Ascending aorta (tissue), 2 donors: ENCODE measurements around the gene LRRC52. TPM values are rescaled to one million over a fixed set of nuclear protein-coding genes. Genes with fewer than 3 reads are reported as not detected.

Experiments
- DNase-seq, 2 donors: peaks; one replicate each; pipeline ENCODE4 v3.0.0-alpha.2; 2019; ENCODE audit warnings: low spot score in 2 of 2
- H3K27ac ChIP-seq, 2 donors: fragments of 200-600 bp; sonication (generic); one replicate each; pipeline ENCODE4 v1.5.1; 2016 to 2017; ENCODE audit warnings: mild to moderate bottlenecking in 1 of 2
- H3K27me3 ChIP-seq: fragments of 200-600 bp; sonication (generic); one replicate; pipeline ENCODE4 v1.5.1; 2017
- H3K36me3 ChIP-seq, 2 donors: fragments of 200-600 bp; sonication (generic); one replicate each; pipeline ENCODE4 v1.5.1; 2016
- H3K4me1 ChIP-seq, 2 donors: fragments of 200-600 bp; sonication (generic); one replicate each; pipeline ENCODE4 v1.5.1; 2016 to 2017; ENCODE audit warnings: mild to moderate bottlenecking in 1 of 2
- H3K4me3 ChIP-seq, 2 donors: fragments of 200-600 bp; sonication (generic); one replicate each; pipeline ENCODE4 v1.5.1; 2016 to 2017; ENCODE audit warnings: mild to moderate bottlenecking in 1 of 2
- H3K9me3 ChIP-seq, 2 donors: fragments of 200-600 bp; sonication (generic); one replicate each; pipeline ENCODE4 v1.5.1; 2016
- CTCF ChIP-seq, 3 experiments: fragments of 200-600 bp in 2 of 3; fragments of 450-650 bp in 1 of 3; sonication (generic) in 2 of 3; IDR thresholded peaks; one replicate each; pipeline ENCODE4 v1.5.1; 2016 to 2019; ENCODE audit warnings: antibody characterized with exemption in 3 of 3, mild to moderate bottlenecking in 1 of 3, moderate library complexity in 1 of 3
- intact Hi-C: fragments of 100-400 bp; cut with DNase I; formaldehyde crosslinking; loops from one replicate; pipeline ENCODE4 v1.15.1; 2023
- total RNA-seq: library from RNA; depleted of rRNA; stranded (reverse); fragments of >200 nt; gene quantifications from one replicate; pipeline ENCODE4 v1.1.0, GENCODE V29; 2016

LRRC52 gene
- total RNA-seq, 1 donor from 2014 or later, result not detected

- intact Hi-C loops, result no loop called here
Observed at GRCh38 chr1:165551469-165551868, 7.7 kb downstream of the LRRC52 start.

GRCh38 chr1:165560883-165561656 is 17.3 kb downstream of the LRRC52 start:
- Histone ChIP-seq H3K27me3 (no peaks in the 10 kb centered on the region), H3K4me1 (no peaks in the 10 kb centered on the region), H3K27ac (no peak overlapping the region), H3K4me3 (no peak overlapping the region), H3K9me3 (no peaks in the 10 kb centered on the region), H3K36me3 (no peaks in the 10 kb centered on the region)
- intact Hi-C loops, result no loop called here
- no peak for TF ChIP-seq CTCF (IDR thresholded peaks at IDR 0.05)
- DNase-seq, result no peak

More at GRCh38 chr1:165551469-165551868, 7.7 kb downstream of the LRRC52 start:
- TF ChIP-seq CTCF (IDR thresholded peaks at IDR 0.05), result no peak
- H3K36me3 ChIP-seq, result no peaks in the 10 kb centered on the region
- no peaks in the 10 kb centered on the region for H3K27me3 ChIP-seq
- DNase-seq, result no peak
- H3K4me1 ChIP-seq, result no peaks in the 10 kb centered on the region
- H3K4me3 ChIP-seq, result no peak overlapping the region
- H3K27ac ChIP-seq, result no peak overlapping the region
- no peaks in the 10 kb centered on the region for H3K9me3 ChIP-seq

- Histone ChIP-seq H3K36me3 (no peaks in the 10 kb centered on the region), H3K9me3 (no peaks in the 10 kb centered on the region), H3K4me3 (no peak overlapping the region), H3K27me3 (no peaks in the 10 kb centered on the region), H3K4me1 (no peaks in the 10 kb centered on the region), H3K27ac (no peak overlapping the region)
- DNase-seq, result no peak
- no peak for TF ChIP-seq CTCF (IDR thresholded peaks at IDR 0.05)
- intact Hi-C loops, result no loop called here
Observed at GRCh38 chr1:165562571-165562970, 18.8 kb downstream of the LRRC52 start.

- H3K9me3 ChIP-seq, result no peaks in the 10 kb centered on the region
- intact Hi-C loops, result no loop called here
- H3K4me3 ChIP-seq, result no peak overlapping the region
- TF ChIP-seq CTCF (IDR thresholded peaks at IDR 0.05), result no peak
- H3K27ac ChIP-seq, result no peak overlapping the region
- DNase-seq, result no peak
- H3K27me3 ChIP-seq, result no peaks in the 10 kb centered on the region
- no peaks in the 10 kb centered on the region for H3K4me1 ChIP-seq
- H3K36me3 ChIP-seq, result no peaks in the 10 kb centered on the region
Observed at GRCh38 chr1:165563551-165563950, 19.8 kb downstream of the LRRC52 start.

- DNase-seq, result no peak
- TF ChIP-seq CTCF (IDR thresholded peaks at IDR 0.05), result no peak
- Histone ChIP-seq H3K4me1 (no peaks in the 10 kb centered on the region), H3K9me3 (no peaks in the 10 kb centered on the region), H3K27me3 (no peaks in the 10 kb centered on the region), H3K36me3 (no peaks in the 10 kb centered on the region), H3K4me3 (no peak overlapping the region), H3K27ac (no peak overlapping the region)
- intact Hi-C loops, result no loop called here
Observed at GRCh38 chr1:165564561-165564960, 20.8 kb downstream of the LRRC52 start.
